ENCODE results near the gene C10orf53.
"Not testable (repeated sequence)": the region's sequence is repeated elsewhere in the genome, so short reads cannot be mapped to it uniquely, and the experiment has no call there.

C10orf53 gene

DNA sequence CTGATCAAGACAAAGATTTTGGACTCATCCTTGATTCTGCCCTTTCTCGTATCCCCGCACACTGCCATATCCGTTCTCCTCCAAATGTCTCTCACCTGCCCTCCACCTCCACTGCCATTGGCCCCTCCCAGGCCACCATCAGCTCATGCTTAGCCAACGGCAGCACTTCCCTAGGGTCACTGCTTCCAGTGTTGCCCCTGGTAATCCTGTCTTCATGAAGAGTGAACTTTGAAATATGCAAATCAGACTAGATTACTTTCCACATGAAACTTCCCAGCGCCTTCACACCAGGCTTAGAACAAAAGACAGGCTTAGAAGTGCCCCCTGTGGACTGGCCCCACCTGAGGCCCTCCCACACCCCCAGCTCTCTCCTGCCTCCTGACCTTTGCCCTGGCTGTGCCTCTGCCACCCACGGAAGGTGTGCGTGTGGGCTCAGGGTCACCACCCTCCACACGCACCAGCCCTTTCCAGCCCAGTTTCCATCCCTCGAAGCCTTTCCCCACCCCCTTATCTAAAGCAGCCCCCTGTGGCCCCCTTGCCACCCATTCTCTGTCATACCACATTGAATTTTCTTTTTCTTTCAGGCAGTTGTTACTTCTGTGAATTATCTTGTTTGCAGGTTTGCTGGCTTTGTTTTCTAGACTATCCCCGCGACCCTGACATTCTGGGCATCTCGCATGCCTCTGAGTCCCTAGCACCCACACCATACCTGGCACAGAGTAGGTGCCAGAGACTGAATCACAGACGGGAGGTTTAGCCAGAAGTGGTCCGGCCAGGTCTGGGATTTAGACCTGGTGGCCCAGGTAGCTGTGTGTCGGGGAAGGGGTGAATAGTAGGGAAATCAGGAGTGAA, 26.8 kb upstream of the C10orf53 start:
- DNase-seq, result no peak

DNA sequence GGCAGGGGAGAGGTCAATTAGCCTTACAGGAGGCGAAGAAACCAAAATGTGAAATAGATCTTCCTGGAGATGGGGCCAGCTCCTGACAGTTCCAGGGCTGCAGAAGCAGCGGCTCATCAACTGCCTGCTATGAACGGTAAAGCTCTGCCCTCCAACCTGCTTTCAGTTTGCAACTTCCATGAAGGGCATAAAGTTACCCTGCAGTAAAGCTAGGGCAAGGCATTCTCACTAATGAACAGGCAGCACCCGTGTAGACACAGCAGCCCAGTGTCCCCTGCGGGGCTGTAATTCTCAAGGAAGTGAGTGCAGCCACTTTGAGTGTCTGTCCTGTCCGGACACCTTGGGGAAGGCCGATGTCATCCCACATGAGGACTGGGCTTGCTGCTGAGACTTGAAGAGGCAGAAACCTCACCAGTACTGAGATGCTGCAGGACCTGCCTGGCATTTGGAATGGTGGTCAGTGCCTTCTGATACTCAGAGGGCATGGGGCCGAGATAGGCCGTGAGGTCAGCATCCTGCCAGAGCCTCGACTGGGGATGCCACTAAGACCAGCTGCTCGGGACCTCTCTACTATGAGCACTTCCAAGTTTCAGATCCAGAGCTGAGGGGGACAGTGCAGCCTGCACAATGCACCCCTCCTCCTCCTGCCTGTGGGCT, 26.1 kb upstream of the C10orf53 start:
- DNase-seq, result no peak

DNA sequence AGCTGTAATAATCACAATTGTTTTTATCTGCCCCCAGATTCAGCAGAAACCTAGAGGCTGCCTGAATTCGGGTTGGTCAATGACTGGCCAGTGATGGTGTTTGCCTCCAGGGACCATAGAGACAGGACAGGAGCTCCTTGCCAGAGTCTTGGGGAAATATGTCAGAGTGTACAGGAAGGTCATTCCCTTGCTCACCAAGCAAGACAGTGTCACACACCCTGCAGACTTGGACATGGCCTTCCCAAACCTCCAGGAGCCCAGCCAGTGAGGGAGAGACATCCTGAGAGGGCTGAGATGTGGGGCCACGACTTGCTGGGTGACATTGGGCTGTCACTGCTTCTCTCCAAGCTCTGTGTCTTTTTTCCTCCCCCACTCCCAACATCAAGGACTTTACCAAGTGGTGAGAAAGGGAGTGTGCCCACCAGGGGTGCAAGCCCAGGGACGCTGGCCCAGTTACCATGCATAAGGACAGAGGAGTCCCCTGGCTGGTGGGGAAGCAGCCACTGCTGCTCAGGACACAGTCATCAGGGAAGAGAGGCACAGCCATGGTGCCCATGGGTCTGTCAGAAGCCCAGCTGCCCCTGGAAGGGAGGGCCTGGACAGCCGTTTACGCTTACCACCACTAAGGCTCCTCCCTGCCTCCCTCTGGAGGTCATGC, 25.3 kb upstream of the C10orf53 start:
- DNase-seq, result no peak

DNA sequence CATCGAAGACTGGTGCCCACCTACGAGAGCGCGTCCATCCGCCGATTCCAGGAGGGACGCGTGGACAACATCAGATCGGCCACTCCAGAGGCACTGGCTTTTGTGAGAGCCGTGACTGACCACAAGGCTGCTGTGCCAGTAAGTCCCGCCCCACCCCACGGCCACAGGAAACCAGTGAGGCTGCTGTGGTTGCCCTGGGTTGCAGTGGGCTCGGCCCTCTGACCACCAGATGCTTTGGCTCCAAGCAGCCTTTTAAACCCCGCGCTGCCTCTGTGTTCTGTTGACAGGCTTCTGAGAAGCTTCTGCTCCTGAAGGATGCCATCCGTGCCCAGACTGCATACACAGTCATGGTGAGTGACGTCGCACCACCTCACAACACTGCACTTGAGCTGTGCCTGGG, 24.4 kb upstream of the C10orf53 start:
- no peak for DNase-seq

DNA sequence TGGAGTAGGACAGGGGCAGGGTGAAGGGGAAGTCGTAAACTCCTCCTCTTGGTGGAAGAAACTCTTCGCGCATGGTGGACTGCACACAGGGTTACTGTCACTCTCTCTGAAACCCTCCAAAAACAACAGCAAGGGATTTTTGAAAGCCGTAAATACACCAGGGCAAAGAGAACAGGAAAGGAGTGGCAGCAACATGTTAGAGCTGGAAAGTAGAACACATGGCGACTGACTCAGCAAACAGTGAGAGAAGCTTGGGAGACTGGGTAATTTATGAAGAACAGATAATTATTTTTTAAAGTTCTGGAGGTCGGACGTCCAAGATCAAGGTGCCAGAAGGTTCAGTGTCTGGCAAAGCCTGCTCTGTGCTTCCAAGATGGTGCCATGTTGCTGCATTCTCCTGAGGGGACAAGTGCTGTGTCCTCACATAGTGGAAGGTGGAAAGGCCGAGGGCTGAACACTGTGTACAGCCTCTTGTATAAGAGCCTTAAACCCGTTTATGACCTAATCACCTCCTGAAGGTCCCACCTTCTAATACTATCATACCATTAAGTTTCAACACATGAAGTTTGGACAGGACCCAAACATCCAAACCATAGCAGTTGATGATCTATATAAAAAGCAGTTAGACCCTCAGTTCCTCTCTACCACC, 22.5 kb upstream of the C10orf53 start:
- no peak for DNase-seq

DNA sequence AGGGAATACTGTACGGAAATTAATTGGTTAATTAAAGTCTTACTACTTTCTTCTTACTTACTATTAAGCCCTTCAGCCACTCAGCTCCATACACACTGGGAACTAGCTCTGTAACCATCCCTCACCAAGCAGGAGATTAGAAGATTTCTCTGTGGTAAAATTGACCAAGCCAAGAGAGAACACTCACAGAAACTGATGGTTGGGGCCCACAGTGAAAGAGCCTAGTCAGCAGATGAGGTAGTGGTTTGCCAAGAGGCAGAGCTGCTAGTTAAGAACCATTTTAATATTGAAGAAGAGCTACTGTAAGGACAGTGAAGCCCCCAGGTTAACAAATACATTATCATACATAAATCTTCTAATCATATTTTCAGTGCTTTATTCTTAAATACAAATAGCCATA, 21.8 kb upstream of the C10orf53 start:
- no peak for DNase-seq

DNA sequence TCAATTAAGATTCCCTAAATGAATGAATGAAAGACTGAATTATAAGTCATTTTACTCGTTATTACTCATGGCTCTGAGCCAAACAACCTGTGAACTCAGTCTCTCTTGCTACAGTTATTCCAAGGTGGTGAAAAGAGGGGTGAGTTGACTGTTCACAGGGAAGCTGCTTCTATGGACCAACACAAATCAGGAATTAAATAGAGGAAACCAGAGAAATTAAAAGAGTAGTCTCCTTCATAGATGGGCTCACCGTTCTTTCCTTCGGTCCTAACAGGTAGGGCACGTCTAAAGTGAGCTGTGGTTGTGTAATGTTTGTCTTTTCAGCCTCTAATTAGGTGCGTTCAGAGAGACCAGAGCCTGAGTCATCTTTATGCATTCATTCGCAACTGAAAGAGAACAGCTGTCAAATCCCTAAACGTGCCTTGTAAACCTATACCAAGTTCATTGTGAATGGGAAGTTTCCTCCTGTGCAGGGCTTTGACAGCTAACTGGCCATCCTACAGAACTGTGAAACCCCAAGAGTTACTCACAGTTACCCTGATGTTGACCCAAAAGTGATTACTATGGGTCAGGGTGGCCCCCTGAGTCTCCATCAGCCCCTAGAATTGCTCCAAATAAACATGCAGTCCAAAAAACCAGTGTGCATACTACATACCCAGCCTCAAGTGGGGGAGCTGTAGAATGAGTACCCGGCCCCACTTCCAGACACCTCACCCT, 18.2 kb upstream of the C10orf53 start:
- DNase-seq, result no peak

DNA sequence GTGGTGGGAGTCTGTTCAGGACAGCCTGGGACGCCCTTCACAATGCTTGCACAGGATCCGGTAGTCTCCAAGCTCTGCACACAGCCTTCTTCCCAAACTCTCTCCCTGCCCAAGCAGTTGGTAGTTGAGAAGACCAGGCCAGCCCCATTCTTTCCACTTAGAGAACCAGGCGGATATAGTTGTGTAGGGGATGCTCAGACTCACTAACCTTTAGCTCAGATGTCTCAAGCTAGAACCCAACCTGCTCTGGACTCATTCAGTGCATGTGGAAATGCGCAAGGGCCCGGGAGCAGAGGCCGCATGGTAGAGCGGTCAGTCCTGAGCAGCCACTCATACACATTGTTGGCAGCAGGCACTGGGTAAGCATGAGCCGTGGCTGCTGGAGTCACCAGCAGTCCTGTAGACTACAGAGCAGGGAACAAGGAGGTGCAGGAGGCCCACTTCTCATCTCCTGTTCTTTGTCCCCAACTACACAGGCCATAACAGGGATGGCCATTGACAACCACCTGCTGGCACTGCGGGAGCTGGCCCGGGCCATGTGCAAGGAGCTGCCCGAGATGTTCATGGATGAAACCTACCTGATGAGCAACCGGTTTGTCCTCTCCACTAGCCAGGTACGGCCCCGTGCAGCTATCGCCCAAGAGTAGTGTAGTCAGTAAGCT, 17.2 kb upstream of the C10orf53 start:
- DNase-seq, result no peak

DNA sequence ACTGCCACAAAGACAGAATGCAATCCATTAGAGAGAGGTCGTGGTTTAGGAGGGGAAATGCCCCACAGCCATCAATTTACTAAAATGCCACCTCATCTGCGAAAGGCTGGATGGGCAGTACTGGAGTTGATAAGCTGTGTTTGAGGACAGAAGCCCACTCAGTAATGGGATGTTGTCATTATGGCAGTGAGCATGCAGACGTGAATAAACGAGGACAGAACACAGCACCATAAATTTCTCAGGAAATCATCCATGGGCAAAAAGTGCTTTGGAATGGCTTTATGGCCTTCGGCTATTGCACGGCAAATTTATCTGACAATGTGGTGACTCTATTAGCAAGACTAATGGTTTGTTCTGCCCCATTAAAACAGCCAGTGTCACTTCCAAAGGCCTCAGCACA, 15.9 kb upstream of the C10orf53 start:
- no peak for DNase-seq

DNA sequence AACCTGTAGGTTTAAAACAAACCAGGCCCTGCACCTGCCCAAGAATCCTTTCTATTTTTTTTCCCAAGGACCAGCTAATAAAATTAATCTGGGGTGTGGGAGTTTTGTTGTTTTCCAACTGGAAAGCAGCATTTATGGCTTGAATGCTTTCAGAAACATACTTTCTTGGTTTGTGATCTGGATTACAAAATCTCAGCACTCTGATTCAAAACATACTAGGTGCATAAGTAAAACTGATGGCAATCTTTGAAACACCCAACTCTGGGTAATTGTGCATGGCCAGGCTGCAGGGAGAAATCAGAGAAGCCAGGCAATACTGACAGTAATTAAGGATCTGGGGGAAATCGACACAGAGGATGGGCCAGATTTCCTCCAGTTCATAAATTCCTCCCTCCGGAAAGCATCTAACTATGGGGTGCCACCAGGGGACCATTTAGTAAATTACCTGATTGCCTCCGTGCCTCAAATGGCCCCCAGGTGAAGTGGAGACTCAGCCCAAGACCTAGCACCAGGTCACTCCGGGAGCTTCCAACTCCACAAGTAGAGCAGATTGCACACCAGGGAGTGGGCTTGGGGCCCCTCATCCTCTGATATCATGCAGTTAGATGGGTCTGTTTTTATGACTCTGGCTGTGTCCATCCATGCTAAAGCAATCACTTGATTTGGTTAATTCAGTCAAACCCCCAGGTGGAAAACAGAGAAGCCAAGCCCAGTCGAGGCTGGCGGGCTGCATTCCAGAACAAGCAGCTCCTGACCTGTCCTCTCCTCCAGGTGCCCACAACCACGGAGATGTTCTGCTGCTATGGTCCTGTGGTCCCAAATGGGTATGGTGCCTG, 15.2 kb upstream of the C10orf53 start:
- DNase-seq, result no peak

DNA sequence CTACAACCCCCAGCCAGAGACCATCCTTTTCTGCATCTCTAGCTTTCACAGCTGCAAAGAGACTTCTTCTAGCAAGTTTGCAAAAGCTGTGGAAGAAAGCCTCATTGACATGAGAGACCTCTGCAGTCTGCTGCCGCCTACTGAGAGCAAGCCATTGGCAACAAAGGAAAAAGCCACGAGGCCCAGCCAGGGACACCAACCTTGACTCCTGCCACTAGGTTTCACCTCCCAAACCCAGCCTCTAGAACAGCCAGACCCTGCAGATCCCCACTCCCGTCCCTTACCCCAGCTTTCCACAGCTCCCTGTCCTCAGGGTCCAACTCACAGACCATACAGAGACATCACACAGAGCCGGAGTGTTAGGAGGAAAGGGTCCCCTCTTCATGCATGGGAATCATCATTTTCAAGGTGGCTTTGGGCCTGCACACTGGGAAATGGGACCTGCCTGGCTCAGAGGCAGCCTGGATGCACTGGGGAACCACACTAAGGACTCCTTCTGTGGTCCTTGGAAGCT, 14.6 kb upstream of the C10orf53 start:
- DNase-seq, result no peak

DNA sequence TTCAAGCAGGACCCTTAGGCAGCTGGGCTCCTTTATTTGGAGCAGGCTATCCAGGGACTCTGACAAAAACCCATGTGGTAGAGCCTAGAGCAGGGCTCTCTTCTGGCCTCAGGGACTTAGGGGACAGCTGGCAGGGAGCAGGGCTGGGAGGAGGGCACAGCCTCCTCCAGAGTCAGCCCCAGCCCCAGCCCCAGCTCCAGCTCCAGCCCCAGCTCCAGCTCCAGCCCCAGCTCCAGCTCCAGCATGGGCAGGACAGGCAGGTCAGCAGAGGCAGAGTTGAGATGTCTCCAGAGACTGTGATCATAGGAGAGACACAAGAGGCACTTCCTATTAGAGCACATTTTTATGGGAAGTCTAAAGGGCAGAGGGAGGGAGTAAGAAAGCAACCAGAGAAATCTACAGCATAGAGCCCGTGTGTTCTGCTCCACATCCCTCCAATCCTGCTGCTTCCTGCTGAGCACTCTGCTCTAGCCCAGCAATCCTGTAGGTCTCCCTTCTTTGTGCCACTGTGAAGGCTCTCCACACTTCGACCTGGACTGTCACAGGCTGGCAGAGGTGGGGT, 13.3 kb upstream of the C10orf53 start:
- DNase-seq, result no peak

DNA sequence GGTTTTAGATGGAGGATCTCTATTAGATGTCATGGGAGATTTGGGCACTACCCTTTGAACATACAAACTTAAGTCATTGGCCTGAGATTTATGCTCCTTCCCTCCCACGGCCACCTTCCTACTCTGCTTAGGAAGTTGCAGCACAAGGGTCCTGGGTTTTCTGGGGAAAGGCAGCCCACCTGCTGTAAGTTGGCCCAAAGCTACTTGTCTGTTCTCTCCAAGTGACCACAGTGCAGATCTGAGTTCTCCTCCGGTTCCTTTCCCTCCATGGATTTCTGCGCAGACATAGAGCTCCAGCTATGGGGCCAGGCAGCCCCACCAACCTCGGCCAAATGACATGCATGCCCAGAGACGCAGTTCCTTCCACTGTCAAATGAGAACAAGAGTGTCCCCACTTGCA, 12.8 kb upstream of the C10orf53 start:
- no peak for DNase-seq

DNA sequence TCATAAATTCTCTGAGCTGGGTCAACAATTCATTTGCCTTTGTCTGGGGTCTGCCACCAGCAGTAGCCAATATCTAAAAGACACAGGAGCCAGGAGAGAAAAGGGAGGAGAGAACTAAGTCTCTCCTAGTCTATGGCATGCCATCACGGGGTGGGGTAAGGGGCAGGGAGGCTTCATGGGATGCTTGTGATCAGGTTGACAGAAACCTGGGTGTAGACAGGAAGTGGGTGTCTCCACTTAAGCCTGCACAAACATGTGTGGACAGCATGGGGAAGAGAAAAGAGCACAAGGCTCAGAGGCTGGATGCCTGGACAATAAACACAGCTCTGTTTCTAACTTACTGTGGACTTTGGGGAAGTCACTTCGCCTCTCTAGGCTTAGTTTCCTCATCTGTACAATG, 11.5 kb upstream of the C10orf53 start:
- DNase-seq, result no peak

DNA sequence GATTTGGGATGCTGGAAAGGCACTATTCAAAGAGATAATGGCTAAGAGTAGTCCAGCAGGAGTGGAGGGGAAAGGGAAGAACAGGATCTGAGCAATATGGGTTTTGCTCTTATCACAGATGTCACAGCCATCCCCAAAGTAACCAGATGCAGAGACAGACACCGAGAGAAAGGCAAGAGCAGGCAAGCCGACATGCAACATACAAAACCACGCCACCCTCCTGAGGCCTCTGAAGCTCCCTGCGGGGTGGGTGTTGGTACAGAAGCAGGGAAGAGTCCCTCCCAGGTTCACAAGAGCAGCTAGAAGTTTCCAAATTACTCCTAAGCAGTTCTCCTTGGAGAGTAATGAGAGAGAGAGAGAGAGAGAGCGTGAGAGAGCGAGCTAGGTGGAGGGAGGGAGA, 10.8 kb upstream of the C10orf53 start:
- DNase-seq, result no peak

DNA sequence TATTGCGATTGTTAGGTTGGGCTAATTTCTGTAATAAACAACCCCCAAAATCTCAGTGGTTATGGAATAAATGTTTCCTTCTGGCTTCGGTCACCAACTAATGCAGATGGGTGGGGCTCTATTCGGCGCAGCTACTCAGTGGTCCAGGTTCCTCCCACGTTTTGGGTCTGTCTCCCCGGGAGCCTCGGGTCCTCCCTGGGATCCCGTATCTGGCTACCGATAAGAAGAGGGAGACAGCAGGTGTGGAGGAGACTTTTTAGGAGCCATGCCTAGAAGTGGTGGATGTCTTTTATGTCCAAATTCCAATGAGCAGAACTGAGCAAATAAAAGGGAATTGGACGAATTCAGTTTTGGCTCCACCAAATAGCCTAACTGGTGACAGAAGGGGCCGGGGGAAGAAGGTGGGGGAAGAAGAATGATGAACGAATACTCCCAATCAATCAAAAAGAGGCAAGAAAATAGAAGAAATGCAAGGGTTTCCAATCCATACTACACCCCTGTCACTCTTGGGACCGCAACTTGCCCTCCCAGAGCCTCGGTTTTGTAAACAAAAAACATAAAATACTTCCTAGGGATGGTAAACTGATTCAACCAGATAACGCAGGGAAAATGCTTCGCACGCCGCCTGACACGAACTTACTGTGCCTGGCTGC, 498 bp upstream of the C10orf53 start:
- DNase-seq, result no peak

DNA sequence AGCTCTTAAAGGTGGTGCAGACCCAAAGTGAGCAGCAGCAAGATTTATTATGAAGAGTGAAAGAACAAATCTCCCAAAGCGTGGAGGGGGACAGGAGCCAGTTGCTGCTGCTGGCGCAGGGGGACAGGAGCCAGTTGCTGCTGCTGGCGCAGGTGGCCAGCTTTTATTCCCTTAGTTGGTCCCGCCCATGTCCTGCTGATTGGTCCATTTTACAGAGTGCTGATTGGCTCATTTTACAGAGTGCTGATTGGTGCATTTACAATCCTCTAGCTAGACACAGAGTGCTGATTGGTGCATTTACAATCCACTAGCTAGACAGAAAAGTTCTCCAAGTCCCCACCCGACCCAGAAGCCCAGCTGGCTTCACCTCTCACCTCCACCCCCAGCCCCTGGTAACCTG, 3.0 kb downstream of the C10orf53 start:
- DNase-seq, result not testable (repeated sequence)

DNA sequence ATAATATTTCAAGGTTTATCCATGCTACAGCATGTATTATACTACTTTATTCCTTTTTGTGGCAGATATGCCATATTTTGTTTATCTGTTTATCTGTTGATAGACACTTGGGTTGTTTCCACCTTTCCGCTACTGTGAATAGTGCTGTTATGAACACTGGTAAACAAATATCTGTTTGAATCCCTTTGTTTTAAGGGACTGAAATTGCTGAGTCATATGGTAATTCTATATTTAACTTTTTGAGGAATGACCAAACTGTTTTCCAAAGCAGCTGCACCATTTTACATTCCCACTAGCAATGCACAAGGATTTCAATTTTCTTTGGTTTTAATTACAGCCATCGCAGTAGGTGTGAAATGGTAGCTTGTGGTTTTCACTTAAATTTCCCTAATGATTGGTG, 3.4 kb downstream of the C10orf53 start:
- no peak for DNase-seq

DNA sequence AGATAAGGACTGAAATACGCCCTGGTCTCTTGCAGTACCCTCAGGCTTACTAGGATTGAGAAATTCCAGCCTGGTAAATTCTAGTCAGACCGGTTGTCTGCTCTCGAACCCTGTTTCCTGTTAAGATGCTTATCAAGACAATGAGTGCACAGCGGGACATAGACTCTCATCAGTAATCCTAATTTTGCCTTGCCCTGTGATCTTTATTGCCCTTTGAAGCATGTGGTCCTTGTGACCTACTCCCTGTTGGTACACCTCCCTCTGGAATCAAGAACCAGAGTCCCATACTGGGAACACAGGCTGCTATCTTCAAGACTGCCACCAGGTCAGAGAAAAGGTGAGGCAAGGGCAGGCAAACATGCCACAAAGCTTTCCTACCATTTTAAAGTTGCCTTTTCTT, 7.2 kb downstream of the C10orf53 start:
- no peak for DNase-seq

DNA sequence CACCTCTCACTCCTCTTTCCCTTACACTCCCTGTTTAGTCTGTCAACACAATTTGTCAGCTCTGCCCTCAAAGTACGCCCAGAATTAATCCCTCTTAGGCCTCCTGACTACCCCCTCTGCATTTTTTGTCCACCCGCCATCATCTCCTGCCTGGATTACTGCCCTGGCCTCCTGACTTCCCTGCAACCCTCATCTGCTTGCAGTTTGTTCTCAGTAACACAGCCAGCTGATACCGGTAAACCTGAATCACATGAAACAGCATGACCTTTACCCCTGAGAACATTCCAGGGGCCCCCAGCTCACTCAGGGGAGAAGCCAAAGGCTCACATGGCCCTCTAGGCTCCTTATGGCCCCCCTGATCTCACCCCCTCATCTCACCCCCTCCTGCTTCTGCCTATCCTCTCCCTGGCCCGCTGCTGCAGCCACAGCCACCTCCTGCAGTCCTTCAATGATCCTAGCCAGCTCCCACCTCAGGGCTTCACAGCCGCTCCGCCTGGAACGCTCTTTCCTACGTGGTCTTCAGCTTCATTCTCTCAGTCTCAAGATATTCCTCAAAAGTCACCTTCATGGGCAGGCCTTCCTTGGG, 8.9 kb downstream of the C10orf53 start:
- no peak for DNase-seq

Measured in NCI-H1092 treated with DMSO at 0.1 percent for 48 hours (cell line).